HG02852 (cell line): ENCODE results near the gene TXLNB.

Source experiments
- ATAC-seq: cut with Tn5 transposase; IDR thresholded peaks from one replicate; pipeline ENCODE4 v1.9.1; 2021; ENCODE audit warnings: mild to moderate bottlenecking, moderate library complexity; ENCODE audit not compliant: unreplicated experiment

Gene TXLNB

DNA sequence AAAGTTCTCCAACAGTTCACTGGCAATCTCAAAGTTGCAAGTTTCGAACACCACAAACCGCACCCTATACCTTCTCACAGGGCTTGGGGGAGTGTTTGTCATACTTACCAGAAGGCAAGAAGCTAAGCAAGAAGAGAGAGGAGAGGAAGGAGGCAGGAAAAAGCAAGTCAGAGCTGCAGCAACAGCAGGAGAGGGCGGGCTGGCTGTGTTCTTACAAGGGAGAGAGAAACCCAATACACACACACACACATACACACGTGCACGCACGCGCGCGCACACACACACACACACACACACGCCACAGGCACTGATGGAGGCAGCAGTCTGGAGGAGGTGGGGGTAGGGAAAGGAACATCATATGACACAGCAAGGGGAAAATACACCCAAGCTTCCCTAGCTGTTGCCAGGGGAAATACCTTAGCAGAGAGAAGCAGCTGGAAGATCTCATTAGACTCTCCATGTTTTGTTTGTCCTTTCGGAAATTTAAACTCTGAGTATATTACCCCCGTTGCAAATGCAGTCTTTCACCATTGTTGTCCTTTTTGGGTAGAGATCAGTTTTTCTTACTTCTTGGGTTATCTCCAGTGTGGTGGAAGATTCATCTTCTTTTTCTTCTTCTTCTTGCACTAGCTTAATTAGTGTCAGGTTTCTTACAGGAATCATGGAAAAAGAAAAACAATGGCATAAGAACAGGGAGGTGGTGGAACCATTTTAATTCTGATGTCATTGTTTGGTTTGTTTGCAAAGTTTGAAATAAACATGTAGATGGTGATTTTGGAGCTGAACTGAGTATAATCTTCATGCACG lies at the start of gene TXLNB:
Gene TXLNB, minus strand, starts transcription at position 186 of the 807 bp plus-strand sequence. CDS start 3,099 bp downstream, outside the sequence.
- peak; percentile 62 for ATAC-seq

DNA sequence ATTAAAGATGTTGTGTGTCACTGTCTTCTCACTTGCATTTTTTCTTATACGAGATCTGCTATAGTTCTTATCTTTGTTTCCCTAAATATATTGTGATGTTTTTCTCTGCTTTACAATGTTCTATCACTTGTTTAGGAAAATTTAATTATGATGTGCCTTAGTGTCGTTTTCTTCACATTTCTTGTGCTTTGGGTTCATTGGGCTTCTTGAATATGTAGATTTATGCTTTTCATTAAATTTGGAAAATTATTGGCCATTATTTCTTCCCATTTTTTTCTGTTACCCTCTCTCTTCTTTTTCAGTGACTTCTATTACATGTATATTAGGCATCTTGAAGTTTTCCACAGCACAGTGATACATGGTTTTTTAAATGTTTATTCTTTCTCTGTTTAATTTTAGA lies 49.3 kb upstream of the TXLNB start:
- ATAC-seq, result no peak

DNA sequence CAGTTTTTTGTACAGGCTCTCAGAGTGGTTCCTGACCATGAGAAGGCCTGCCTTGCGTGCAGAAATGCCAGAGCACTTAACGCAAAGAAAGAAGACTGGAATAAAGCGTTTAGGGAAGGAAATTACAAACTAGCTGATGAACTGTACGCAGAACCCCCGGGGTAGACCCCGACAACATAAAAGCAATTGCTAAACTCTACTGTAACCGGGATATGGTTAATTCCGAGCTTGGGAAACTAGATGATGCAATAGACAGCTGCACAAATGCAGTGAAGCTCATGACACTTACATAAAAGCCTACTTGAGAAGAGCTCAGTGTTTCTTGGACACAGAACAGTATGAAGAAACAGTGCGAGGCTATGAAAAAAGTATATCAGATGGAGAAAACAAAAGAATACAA lies 47.0 kb upstream of the TXLNB start:
- ATAC-seq, result no peak

DNA sequence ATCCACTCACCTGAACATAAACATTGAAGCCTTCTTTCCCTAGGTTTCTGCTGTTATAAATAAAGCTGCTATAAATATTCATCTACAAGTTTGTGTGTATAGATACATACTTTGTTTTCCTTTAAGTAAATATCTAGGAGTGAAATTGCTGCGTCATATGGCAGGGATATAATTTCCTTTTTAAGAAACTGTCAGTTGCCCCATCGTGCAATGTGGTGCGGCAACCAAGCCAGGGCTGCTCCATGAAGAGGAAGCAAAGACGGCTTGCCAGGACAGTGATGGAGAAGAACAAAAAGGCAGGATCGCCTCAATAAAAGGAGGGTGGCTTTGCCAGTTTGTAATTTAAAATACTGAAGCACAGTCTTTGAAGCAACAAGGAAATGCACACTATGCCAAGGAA lies 46.0 kb upstream of the TXLNB start:
- no peak for ATAC-seq

DNA sequence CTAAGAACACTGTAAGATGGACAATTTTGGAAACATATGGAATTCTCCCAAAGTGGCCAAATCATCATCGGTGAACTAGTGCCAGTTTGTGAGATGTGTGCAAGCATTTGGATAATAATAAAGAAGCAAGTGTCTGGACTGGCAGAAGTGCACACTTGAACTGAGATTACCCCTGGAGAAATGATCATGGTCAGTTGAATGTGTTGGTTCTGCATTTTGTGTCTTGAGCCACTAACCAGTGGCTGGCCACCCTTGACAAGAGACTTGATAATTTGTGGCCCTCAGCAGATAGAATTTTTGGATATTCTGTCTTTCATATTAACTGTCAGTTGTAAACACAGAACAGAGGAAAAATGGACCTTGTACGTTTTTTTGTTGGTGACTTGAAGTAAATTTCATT lies 45.2 kb upstream of the TXLNB start:
- ATAC-seq, result no peak

DNA sequence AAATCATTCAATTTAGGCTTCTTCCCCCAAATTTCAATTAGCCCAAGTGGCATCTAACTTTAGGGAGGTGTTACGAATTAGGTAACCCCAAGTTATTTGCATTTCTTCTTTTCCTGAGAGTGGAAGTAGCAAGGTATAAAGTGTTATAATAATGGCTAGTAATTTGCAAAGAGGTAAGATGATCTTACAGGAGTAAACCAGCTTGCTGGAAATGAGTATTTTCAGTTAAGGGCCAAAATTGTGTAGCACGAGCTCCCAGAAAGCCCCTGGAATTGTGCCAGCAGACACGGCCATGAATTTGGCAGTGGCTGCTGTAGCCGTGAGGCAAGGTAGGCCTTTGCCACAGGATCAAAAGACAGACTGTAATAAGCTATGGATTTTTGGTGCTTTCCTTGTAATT lies 44.7 kb upstream of the TXLNB start:
- no peak for ATAC-seq

DNA sequence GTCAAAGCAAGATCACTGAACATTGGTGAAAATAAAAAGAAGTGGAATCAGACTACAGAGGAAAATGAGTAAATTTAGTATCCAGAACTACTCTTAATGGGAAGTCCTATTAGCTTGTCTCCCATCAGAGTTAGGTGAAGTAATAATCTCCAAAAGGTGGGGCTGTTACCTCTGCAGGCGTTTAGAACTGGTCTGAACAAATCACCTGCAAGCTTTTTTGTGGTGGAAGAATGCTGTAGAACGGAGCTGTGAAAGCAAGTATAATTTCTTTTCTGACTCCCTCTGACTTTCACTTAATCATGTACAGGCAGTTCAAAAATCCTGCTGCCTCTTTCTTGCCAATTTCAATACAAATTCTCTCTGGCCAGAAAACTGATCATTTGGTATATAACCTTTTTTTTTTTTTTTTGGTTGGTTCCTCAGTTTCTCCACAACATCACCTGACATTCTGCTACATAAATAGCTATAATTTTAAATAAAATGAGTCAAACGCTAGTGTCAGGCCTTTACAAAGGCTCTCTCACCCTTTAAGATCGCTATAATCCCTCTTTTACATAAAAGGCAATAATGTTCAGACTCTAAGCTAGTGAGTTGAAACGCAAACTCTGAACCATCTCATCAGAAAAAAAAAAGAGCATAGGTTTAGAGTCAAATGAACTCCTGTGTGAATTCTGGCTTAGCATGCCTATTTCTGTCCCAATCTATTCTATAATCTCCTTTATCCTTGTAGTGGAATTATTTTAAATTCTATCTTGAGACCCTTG lies 43.8 kb upstream of the TXLNB start:
- no peak for ATAC-seq

DNA sequence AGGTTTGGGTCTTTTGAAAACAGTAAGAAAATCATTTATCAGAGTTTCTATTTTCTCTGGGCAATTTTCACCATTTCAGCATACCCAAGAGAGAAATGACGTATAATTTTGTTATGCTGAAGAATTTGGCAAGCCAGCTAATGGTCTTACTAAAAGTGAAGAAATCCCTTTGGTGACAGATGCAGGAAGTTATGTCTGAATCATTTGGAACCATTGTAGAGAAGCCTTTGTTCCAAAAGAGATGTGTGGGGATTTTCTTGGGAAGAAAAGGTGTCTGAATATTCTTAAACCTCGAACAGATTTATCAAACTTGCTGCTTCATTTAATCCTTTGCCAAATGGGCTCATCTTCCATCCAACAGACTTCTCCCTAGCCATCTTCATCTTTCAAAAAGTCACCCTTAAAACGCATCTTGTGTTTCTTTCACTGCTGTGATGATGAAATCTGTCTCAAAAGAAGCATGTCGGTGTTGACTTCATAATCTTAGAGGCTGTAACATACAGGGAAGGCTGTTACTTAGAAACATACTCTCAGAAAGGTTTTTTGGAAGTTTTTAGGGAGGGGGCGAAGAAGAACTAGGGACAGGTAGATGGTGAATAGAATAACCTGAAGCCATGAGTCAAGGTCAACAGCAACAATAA lies 43.1 kb upstream of the TXLNB start:
- ATAC-seq, result no peak

DNA sequence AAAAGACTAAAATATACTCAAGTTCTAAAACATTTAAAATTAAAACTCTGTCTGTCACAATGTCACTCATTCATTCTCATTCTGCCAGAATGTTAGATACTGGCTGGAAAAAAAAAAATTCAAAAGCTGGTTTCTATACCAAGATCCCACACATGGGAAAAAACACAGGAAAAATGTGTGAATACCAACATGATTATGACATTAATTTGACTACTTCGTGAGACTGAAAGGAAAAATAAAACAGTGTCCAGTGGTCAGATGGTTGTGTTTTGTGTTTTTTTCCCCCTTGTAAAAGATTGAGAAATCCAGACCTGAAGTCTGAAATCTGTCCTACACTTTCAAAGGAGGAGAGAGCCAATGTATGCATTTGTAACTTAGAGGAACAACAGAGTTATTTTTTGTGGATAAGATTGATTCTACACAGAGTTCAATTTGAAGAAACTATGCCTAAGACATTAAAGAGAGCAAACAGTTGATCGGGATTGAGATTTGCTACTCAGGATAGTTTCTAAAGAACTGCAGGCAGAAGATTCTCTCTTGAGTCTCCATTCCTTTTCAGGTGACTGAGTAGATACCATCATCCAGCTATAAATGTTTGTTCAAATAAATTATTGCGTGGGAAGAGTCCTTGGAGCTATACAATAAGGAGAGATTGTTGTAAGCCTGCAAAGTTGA lies 39.2 kb upstream of the TXLNB start:
- no peak for ATAC-seq

DNA sequence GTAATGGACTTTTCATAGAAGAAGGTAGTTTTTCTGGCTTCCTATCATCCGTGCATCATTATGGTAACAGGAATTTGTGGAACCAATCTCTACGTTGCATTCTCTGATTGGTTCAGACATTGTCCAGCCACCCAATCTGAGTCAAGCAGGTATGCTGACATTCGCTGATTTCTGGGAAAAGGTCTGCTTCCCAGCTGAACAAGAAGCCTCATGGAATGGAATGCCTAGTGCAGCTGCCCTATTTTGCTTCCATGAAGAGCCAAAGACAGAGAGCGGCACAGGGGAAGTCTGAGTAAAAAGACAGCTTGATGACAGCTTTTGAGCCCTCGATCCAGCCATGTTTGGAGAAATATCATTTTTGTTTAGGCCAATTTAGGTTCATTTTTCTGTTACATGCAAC lies 38.5 kb upstream of the TXLNB start:
- no peak for ATAC-seq

DNA sequence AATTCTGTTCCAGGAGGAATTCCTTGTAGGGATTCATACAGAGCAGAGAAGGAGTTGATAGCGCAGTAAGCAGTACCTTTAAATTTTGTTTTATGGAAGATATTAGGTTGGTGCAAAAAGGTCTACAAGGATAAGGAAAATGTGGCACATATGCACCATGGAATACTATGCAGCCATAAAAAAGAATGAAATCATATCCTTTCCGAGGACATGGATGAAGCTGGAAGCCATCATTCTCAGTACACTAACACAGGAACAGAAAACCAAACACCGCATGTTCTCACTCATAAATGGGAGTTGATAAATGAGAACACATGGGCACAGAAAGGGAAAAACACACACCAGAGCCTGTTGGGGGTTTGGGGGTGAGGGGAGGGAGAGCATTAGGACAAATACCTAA lies 37.4 kb upstream of the TXLNB start:
- no peak for ATAC-seq

DNA sequence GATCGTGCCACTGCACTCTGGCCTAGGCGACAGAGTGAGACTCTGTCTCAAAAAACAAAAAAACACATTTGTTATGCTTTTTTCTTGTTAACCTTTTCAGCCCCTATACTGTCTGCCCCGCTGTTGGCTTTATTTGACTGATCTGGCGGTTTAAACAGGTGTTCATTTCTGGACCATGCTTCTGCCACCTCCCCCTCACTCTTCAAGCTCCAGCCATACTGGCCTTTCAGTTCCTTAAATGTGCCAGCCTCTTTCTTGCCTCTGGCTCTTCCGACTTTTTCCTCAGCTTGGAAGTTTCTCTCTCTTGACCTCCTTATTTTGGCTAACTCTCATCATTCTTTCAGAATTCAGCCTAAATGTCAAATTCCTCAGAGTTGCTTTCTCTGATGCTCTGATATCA lies 35.2 kb upstream of the TXLNB start:
- ATAC-seq, result peak; percentile 66

DNA sequence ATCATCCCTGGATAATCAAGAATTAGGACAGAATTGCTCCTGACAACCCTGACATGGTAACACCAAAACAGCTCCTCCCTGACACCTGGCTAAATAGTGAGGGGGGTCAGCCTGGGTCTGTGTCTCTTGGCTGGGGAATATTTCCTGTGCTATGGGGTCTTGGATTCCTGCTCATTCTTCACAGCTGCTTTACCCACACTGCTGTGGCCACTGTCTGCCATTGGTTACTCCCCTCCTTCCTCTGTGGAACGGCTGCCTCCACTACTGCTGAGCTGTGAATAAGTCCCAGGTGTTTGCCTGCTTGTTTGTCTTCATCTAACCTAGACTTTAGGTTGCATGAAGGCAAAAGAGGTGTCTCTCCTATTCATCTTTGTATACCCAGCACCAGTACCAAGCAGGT lies 33.9 kb upstream of the TXLNB start:
- ATAC-seq, result no peak

DNA sequence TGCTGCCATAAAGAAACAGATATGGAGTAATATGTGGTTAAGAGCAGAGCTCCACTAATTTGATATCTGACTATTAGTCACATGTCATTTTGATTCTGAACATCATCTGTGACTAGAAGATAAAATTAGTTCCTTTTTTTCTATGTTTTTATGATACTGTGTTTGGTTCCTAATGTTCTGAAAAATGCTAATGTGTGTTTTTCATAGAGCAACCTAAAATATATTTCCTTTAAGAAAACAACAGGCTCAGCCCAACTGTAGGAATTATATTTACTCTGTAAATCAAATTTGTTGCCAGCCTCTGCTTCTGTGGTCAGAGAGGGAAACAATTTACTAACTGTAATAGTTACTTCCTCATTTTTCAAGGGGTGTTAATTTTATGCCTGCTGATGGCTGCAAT lies 33.3 kb upstream of the TXLNB start:
- peak; percentile 40 for ATAC-seq

DNA sequence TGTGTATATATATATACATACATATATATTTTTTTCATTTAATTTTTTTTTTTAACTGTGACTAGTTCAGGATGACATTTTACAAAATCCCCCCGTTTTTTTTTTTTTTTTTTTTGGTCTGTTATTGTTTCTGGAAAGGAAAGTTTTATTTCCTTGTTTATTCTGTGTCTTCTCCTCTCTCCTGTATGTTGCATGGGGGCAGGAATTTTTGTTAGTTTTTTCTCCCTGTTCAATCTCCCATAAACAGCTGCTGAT lies 32.4 kb upstream of the TXLNB start:
- ATAC-seq, result no peak

DNA sequence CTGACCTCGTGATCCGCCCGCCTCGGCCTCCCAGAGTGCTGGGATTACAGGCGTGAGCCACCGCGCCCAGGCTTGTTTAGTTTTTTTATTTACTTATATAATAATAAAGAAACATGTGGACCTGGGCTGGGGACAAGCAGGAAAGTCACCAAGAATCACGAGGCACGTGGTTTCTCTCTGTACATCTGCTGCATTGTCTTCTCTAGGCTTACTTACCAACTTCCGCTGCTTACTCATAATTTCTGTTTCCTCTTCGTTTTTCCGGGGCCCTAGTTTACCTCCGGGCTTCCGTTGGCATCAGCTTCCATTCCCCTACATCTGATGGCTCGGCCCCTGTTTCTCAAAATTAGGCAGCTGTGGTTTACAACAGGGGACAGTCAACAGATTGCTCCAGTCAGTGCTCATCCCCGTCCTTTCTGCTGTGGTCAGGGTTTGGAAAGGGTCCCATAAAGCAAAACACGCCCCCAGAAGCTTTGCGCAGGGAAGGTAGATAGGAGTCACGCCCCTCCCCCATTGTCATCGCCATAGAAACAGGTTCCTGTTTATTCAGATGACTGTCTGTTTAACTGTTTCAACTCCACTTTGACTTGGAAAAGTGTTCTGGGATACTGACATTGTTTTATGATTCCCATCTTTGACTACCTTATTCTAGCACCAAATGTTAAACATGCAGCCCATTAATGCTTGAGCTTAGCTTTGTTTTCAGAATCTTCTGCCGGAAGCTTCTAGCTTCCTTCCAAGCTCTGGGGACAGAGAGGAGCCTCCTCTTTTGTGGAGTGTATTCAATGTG lies 31.9 kb upstream of the TXLNB start:
- peak; percentile 37 for ATAC-seq

DNA sequence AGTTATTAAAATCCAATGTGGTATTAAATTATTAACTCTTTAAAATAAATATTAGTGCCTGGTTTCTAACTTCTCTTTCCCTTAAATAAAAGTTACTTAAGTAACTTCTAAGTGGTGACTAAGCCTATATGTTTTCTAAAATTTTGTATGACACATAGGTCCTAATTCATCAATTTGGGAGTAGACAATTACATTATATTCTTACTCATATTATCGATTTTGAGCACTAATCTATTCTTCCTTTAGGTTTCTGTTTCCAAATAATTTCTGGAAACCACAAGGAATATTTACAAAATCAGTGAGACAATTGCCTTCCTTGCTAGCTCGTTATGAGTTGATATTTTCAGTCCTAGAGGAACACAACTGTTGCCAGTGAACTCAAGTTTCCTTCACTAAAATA lies 28.3 kb upstream of the TXLNB start:
- ATAC-seq, result no peak

DNA sequence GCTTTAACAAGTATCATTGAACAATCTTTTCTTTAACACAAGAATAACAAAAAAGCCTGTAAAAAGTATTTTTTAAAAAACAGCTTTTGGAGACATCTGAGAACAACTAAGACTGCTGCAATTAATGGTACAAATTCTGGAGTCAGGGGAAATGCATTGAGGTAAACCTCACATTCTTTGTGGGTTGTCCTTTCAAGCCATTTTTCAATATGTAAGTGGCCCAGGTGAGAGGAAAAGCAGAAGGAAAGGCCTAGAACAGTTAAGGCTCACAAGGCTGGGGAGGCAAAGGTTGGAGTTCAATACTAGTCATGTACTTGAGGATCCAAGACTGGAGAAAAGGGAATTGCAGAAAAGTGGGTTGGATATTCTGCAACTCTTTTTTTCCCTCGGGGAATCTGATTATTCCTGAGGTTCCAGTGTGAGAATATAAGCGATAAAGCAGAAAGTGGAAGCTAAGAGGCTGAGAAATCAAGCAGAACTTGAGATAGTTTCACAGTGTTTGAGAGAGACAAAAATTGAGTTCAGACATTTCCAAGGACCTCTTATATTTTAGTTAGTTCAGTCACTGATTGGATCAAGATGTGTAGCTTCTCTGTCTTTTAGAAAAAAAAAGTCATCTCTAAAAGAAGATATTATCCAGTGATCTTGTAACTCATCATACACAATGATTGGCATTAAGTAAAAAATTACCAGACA lies 25.0 kb upstream of the TXLNB start:
- no peak for ATAC-seq

DNA sequence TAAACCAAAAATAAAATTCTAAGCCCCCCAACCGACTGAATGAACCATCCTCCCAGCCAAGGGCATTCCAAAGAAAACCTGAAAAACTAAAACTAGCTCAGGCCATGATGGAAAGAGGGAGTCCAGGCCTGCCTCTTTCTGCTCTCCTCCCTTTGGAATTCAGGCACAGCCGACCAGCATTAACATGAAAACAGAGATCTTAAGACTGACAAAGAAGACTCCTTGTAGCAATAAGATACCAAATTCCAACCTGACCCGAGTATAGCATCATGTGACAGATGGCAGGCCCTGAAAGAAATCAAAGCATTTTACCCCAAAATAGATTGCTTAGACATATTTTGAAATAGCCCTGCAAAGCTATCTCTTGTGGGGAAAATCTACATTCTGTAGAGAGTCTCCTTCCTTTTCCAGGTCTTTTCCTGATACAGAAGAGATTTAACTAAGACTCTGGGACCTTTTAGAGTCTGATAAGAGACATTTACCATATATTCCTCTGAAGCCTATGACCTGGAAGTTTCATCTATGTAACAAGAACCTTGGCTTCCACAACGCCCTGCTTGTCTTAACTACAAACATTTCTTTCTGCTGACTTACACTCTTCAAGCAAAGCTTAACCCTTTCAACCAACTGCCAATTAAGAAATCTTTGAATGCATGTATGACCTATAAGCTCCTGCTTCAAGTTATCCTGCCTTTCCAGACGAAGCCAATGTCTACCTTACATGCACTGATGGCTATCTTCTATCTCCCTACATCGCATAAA lies 22.2 kb upstream of the TXLNB start:
- ATAC-seq, result no peak

DNA sequence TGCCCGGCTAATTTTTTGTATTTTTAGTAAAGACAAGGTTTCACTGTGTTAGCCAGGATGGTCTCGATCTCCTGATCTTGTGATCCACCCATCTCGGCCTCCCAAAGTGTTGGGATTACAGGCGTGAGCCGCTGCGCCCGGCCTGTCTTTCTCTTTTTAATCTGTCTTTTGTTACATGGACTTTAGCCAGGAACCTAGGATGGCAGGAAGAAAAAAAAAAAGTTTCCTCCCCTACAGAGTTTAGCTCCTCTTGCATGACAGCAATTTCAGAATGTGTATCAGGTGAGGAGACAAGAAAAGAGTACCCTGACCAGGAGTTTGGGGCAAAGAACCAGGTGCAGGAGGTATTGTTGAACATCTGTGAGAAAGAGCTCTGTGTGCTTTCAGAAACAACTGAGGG lies 21.4 kb upstream of the TXLNB start:
- no peak for ATAC-seq
